ENCODE results near the gene SAMD11. TPM values are rescaled to one million over a fixed set of nuclear protein-coding genes. Genes with fewer than 3 reads are reported as not detected.
"Not testable (repeated sequence)": the region's sequence is repeated elsewhere in the genome, so short reads cannot be mapped to it uniquely, and the experiment has no call there.

Gene SAMD11
- total RNA-seq, 2 experiments from 2014 or later = 0.06 TPM; not detected in 1

- H3K9me3 ChIP-seq (ENCODE audit: low read length) = no peaks in the 10 kb centered on the region
- H3K4me2 ChIP-seq (ENCODE audit: low read length) = no peak overlapping the region
- H2AFZ ChIP-seq (ENCODE audit: low read length) = no peak overlapping the region
- H3K27ac ChIP-seq (ENCODE audit: low read depth, low read length, poor library complexity, severe bottlenecking) = no peak overlapping the region
- H3K4me1 ChIP-seq (ENCODE audit: insufficient read depth, low read length, poor library complexity, severe bottlenecking) = no peaks in the 10 kb centered on the region
- H3K4me3 ChIP-seq (ENCODE audit: low read depth, low read length, poor library complexity, severe bottlenecking) = no peak overlapping the region
- ChIA-PET CTCF (ENCODE audit: unreplicated experiment) (no interaction called here), POLR2A (interaction anchor here (0.6 kb wide), 1 partner anchor 30 kb away, joined by 3 read pairs; the partner anchor contains the start of gene ISG15)
- H3K9me2 ChIP-seq (ENCODE audit: insufficient read depth, low read length) = no peaks in the 10 kb centered on the region
- no TSS peak for BruUV-seq (replicated peaks)
- H3K79me2 ChIP-seq (ENCODE audit: insufficient read depth, low read depth, low read length) = no peaks in the 10 kb centered on the region
- peak; percentile 52 for DNase-seq (ENCODE audit: low spot score)
- H4K20me1 ChIP-seq (ENCODE audit: insufficient read depth, low read length) = no peaks in the 10 kb centered on the region
- intact Hi-C loops (cut with micrococcal nuclease; ENCODE audit: unreplicated experiment) = loop anchor here (1.0 to 10.0 kb wide), 2 partner anchors 51 to 79 kb away; no protein-coding TSS in a partner anchor
- TF ChIP-seq CTCF (conservative IDR thresholded peaks at IDR 0.05; ENCODE audit: low read length) (peak; percentile 83), EZH2phosphoT487 (IDR thresholded peaks at IDR 0.05; ENCODE audit: borderline replicate concordance, low read depth, low read length) (no peak)
- H3K36me3 ChIP-seq (ENCODE audit: insufficient read depth, low read length) = no peaks in the 10 kb centered on the region
These were observed 60.2 kb downstream of the SAMD11 start for GRCh38 chr1:983798-984475.

GRCh38 chr1:984476-984814 is 60.7 kb downstream of the SAMD11 start:
- peak; percentile 28; the same call in 1 of the 2 replicates for TF ChIP-seq CTCF (conservative IDR thresholded peaks at IDR 0.05; ENCODE audit: low read length)
- no peak for TF ChIP-seq EZH2phosphoT487 (IDR thresholded peaks at IDR 0.05; ENCODE audit: borderline replicate concordance, low read depth, low read length)
- DNase-seq (ENCODE audit: low spot score) = no peak
- Histone ChIP-seq H4K20me1 (ENCODE audit: insufficient read depth, low read length) (no peaks in the 10 kb centered on the region), H3K27ac (ENCODE audit: low read depth, low read length, poor library complexity, severe bottlenecking) (no peak overlapping the region), H3K4me2 (ENCODE audit: low read length) (no peak overlapping the region), H3K79me2 (ENCODE audit: insufficient read depth, low read depth, low read length) (no peaks in the 10 kb centered on the region), H3K9me2 (ENCODE audit: insufficient read depth, low read length) (no peaks in the 10 kb centered on the region), H3K36me3 (ENCODE audit: insufficient read depth, low read length) (no peaks in the 10 kb centered on the region), H2AFZ (ENCODE audit: low read length) (no peak overlapping the region), H3K4me3 (ENCODE audit: low read depth, low read length, poor library complexity, severe bottlenecking) (no peak overlapping the region), H3K4me1 (ENCODE audit: insufficient read depth, low read length, poor library complexity, severe bottlenecking) (no peaks in the 10 kb centered on the region), H3K9me3 (ENCODE audit: low read length) (no peaks in the 10 kb centered on the region)
- no TSS peak for BruUV-seq (replicated peaks)
- ChIA-PET POLR2A (interaction anchor here (0.6 kb wide), 2 partner anchors 29 to 247 kb away, joined by 3 to 4 read pairs; partner anchors contain the start of gene ISG15), CTCF (ENCODE audit: unreplicated experiment) (no interaction called here)
- intact Hi-C loops (cut with micrococcal nuclease; ENCODE audit: unreplicated experiment) = loop anchor here (1.0 to 10.0 kb wide), 2 partner anchors 50 to 79 kb away; no protein-coding TSS in a partner anchor

GRCh38 chr1:985126-985525 is 61.4 kb downstream of the SAMD11 start:
- Histone ChIP-seq H3K36me3 (ENCODE audit: insufficient read depth, low read length) (no peaks in the 10 kb centered on the region), H3K4me1 (ENCODE audit: insufficient read depth, low read length, poor library complexity, severe bottlenecking) (no peaks in the 10 kb centered on the region), H3K4me3 (ENCODE audit: low read depth, low read length, poor library complexity, severe bottlenecking) (no peak overlapping the region), H3K9me2 (ENCODE audit: insufficient read depth, low read length) (no peaks in the 10 kb centered on the region), H3K27ac (ENCODE audit: low read depth, low read length, poor library complexity, severe bottlenecking) (no peak overlapping the region), H4K20me1 (ENCODE audit: insufficient read depth, low read length) (no peaks in the 10 kb centered on the region), H3K9me3 (ENCODE audit: low read length) (no peaks in the 10 kb centered on the region), H3K4me2 (ENCODE audit: low read length) (no peak overlapping the region), H2AFZ (ENCODE audit: low read length) (no peak overlapping the region), H3K79me2 (ENCODE audit: insufficient read depth, low read depth, low read length) (no peaks in the 10 kb centered on the region)
- intact Hi-C loops (cut with micrococcal nuclease; ENCODE audit: unreplicated experiment) = loop anchor here (10.0 kb wide), 1 partner anchor 50 kb away; no protein-coding TSS in a partner anchor
- ChIA-PET CTCF (ENCODE audit: unreplicated experiment) (no interaction called here), POLR2A (no interaction called here)
- no TSS peak for BruUV-seq (replicated peaks)
- no peak for TF ChIP-seq EZH2phosphoT487 (IDR thresholded peaks at IDR 0.05; ENCODE audit: borderline replicate concordance, low read depth, low read length)
- TF ChIP-seq CTCF (conservative IDR thresholded peaks at IDR 0.05; ENCODE audit: low read length) = no peak
- DNase-seq (ENCODE audit: low spot score) = no peak

GRCh38 chr1:988061-988460 is 64.3 kb downstream of the SAMD11 start:
- H2AFZ ChIP-seq (ENCODE audit: low read length); H3K4me1 ChIP-seq (ENCODE audit: insufficient read depth, low read length, poor library complexity, severe bottlenecking); H3K9me3 ChIP-seq (ENCODE audit: low read length); BruUV-seq (replicated peaks); H3K4me2 ChIP-seq (ENCODE audit: low read length); POLR2A ChIA-PET; H4K20me1 ChIP-seq (ENCODE audit: insufficient read depth, low read length); H3K4me3 ChIP-seq (ENCODE audit: low read depth, low read length, poor library complexity, severe bottlenecking); H3K36me3 ChIP-seq (ENCODE audit: insufficient read depth, low read length); CTCF ChIA-PET (ENCODE audit: unreplicated experiment); H3K9me2 ChIP-seq (ENCODE audit: insufficient read depth, low read length); H3K79me2 ChIP-seq (ENCODE audit: insufficient read depth, low read depth, low read length); H3K27ac ChIP-seq (ENCODE audit: low read depth, low read length, poor library complexity, severe bottlenecking); DNase-seq (ENCODE audit: low spot score): not testable (repeated sequence)
- intact Hi-C loops (cut with micrococcal nuclease; ENCODE audit: unreplicated experiment) = loop anchor here (10.0 kb wide), 1 partner anchor 47 kb away; no protein-coding TSS in a partner anchor

All from OCI-LY7 (cell line).